Esophagus muscularis mucosa (tissue), 4 donors: ENCODE data around the gene SNAPC4. TPM values are rescaled to one million over a fixed set of nuclear protein-coding genes. Genes with fewer than 3 reads are reported as not detected.
"Not testable (repeated sequence)": the region's sequence is repeated elsewhere in the genome, so short reads cannot be mapped to it uniquely, and the experiment has no call there.

Source experiments
- DNase-seq: peaks from one replicate; pipeline ENCODE4 v3.0.0-alpha.2; 2017; ENCODE audit errors: extremely low spot score
- H3K27ac ChIP-seq, 4 donors: fragments of 200-600 bp; sonication (generic); replicated peaks in 1 of 4; 1 replicate in 3 of 4; 2 replicates in 1 of 4; pipeline ENCODE4 v1.5.1; 2016 to 2019; ENCODE audit warnings: mild to moderate bottlenecking in 1 of 4
- H3K27me3 ChIP-seq, 4 donors: fragments of 200-600 bp; sonication (generic); one replicate each; pipeline versions ENCODE4 v1.5.1 to v1.6.0; 2016 to 2019
- H3K36me3 ChIP-seq, 4 donors: fragments of 200-600 bp; sonication (generic); one replicate each; pipeline ENCODE4 v1.5.1; 2016 to 2019
- H3K4me1 ChIP-seq, 4 donors: fragments of 200-600 bp; sonication (generic); one replicate each; pipeline ENCODE4 v1.5.1; 2016 to 2019
- H3K4me3 ChIP-seq, 4 donors: fragments of 200-600 bp; sonication (generic); 1 replicate in 2 of 4; 2 replicates in 2 of 4; pipeline ENCODE4 v1.5.1; 2016 to 2019; ENCODE audit warnings: mild to moderate bottlenecking in 4 of 4, moderate library complexity in 1 of 4
- H3K9me3 ChIP-seq, 4 donors: fragments of 200-600 bp; sonication (generic); 1 replicate in 3 of 4; 2 replicates in 1 of 4; pipeline ENCODE4 v1.5.1; 2016 to 2019
- EP300 ChIP-seq: sonication (generic); formaldehyde crosslinking; IDR thresholded peaks from one replicate; pipeline ENCODE4 v1.6.1; 2017; ENCODE audit warnings: antibody characterized with exemption
- POLR2A ChIP-seq: fragments of 450-650 bp; IDR thresholded peaks from one replicate; pipeline ENCODE4 v1.6.1; 2017; ENCODE audit warnings: antibody characterized with exemption, moderate library complexity, mild to moderate bottlenecking, low read depth
- POLR2AphosphoS5 ChIP-seq, 2 donors: sonication (generic); formaldehyde crosslinking; IDR thresholded peaks; one replicate each; pipeline ENCODE4 v1.6.1; 2017; ENCODE audit warnings: antibody characterized with exemption in 2 of 2
- WGBS: methylation state at CpG from one replicate; pipeline ENCODE4 v1.1.5; 2018; 5-methylcytosine and 5-hydroxymethylcytosine counted together
- intact Hi-C: fragments of 100-400 bp; cut with DNase I; formaldehyde crosslinking; loops from one replicate; pipeline ENCODE4 v1.15.1; 2023
- total RNA-seq, 4 donors: library from RNA; depleted of rRNA; stranded (reverse); fragments of >200 nt; gene quantifications; one replicate each; pipeline versions ENCODE4 v1.1.0 to v1.2.1, GENCODE V29; 2016
- TF ChIP-seq, protein P1 (sequence below), 3 experiments: fragments of 200-600 bp in 2 of 3; fragments of 450-650 bp in 1 of 3; sonication (generic) in 2 of 3; IDR thresholded peaks; one replicate each; pipeline ENCODE4 v1.5.1; 2017 to 2019; ENCODE audit warnings: antibody characterized with exemption in 3 of 3, mild to moderate bottlenecking in 2 of 3, moderate library complexity in 1 of 3

Gene SNAPC4
- total RNA-seq, 4 donors from 2014 or later, result 3.3 to 8.4 (median 4.9) TPM

DNA sequence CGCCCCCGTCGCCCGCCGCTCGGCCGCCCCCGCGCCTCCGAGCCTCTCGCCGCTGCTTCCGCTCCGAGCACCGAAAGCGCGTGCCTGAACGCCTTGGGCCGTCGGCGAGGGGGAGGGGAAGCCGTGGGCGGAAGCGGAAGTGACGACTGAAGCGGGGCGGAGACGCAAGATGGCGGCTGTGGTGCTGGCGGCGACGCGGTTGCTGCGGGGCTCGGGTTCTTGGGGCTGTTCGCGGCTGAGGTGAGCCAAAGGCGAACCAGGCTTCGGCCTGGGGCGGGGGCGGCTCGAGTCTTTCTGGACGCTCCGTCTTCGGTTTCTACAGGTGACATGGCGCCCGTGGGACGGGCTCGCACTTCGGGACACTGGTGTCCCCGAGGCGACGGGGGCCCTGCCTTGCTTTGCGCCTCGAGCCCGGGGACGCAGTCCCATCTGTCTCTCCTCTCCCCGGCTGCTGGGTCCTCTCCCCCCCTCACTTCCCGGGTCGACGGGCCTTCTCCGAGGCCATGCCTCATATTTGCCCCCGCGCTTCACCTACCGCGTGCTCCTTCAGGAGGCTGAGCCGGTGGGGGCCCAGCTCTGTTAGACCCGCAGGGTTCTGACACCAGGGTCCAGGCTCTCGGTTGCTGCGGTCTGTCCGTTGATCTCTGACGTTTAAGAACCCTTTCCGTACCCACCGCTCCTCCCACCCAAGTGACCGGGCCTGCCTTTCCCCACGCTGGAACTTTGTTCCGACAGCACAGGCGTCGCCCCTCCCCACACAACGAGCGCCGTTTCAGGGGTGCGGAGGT lies 10.7 kb upstream of the SNAPC4 start, which contains the start of the genes ENTR1 and PMPCA:
TSS of gene ENTR1 (minus strand) at position 115 of the 788 bp plus-strand sequence. CDS start 217 bp downstream, outside the sequence.
TSS of gene PMPCA (plus strand) at position 159 of the 788 bp plus-strand sequence. CDS start at position 170, 11 bp downstream.
- peak; percentile 87 for TF ChIP-seq POLR2A
- TF ChIP-seq, protein P1, sequence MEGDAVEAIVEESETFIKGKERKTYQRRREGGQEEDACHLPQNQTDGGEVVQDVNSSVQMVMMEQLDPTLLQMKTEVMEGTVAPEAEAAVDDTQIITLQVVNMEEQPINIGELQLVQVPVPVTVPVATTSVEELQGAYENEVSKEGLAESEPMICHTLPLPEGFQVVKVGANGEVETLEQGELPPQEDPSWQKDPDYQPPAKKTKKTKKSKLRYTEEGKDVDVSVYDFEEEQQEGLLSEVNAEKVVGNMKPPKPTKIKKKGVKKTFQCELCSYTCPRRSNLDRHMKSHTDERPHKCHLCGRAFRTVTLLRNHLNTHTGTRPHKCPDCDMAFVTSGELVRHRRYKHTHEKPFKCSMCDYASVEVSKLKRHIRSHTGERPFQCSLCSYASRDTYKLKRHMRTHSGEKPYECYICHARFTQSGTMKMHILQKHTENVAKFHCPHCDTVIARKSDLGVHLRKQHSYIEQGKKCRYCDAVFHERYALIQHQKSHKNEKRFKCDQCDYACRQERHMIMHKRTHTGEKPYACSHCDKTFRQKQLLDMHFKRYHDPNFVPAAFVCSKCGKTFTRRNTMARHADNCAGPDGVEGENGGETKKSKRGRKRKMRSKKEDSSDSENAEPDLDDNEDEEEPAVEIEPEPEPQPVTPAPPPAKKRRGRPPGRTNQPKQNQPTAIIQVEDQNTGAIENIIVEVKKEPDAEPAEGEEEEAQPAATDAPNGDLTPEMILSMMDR (IDR thresholded peaks at IDR 0.05), result peak in 1 of 3 experiments; percentile 15
- TF ChIP-seq POLR2AphosphoS5 (IDR thresholded peaks at IDR 0.05), result peak; percentile 98 to 99
- TF ChIP-seq EP300, result no peak
- Histone ChIP-seq H3K27ac (peak within 1 kb of the TSS; percentile 84 to 91 (median 88)), H3K4me1 (peaks cover 22 to 40% (median 32%) of the 10 kb centered on the region in 4 donors), H3K27me3 (no peaks in the 10 kb centered on the region), H3K36me3 (peaks cover 26 to 63% (median 55%) of the 10 kb centered on the region in 4 donors), H3K9me3 (no peaks in the 10 kb centered on the region), H3K4me3 (peak within 1 kb of the TSS; percentile 87 to 99 (median 94))
- peak; percentile 97 for DNase-seq
- intact Hi-C loops, result no loop called here
- 1% methylated on average over 35 of the region's 83 CpGs for WGBS

DNA sequence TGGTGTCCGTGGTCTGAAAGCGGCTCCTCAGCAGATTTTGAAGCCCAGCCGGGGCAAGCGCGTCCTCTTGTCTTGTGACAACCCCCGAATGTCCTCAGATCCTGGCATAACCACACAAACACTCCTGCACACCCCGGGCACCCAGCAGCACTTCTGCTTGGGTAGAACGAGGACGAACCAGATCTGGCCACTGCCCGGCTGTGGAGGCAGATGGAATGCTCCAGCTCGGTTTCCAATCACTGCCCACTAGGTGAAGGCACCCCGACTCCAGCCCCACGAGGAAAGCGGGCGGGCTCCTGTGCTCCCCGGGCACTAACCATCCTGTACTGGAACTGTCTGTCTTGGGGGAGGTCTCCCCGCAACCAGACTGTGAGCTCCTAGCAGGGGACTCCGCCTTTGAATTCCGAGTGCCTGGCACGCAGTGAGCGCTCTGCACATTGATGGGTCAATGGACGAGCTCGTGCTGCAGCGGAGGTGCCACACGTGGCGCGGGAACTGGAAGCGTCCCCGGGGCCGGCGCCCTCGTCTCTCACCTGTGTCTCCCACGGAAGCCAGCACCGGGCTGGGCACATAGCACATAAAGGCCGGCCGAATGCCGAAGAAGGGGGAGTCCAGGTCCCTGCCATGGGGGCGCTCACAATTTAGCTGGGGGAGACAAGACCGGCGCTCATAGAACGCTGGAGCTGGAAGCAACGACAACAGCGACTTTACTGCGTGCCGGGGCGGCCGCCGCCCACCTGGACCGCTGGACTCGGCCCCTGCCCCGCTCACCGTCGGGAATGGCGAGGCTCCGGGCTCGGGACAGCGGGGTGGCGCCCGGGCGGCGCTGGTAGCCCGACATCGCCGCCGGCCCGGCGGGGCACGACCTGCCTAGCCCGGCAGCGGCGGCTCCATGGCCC lies 9.8 kb upstream of the SNAPC4 start:
- DNase-seq, result no peak
- peaks cover 26 to 63% (median 55%) of the 10 kb centered on the region in 4 donors for H3K36me3 ChIP-seq
- H3K4me3 ChIP-seq, result peak overlapping the region; percentile 87 to 99 (median 94)
- peak overlapping the region; percentile 76 to 89 (median 86) for H3K27ac ChIP-seq
- 19% methylated on average over 23 of the region's 71 CpGs for WGBS
- H3K27me3 ChIP-seq, result no peaks in the 10 kb centered on the region
- peaks cover 22 to 40% (median 32%) of the 10 kb centered on the region in 4 donors for H3K4me1 ChIP-seq
- intact Hi-C loops, result no loop called here
- TF ChIP-seq EP300, result no peak
- TF ChIP-seq, protein P1 (IDR thresholded peaks at IDR 0.05), result no peak
- no peak for TF ChIP-seq POLR2A
- TF ChIP-seq POLR2AphosphoS5 (IDR thresholded peaks at IDR 0.05), result no peak
- no peaks in the 10 kb centered on the region for H3K9me3 ChIP-seq

DNA sequence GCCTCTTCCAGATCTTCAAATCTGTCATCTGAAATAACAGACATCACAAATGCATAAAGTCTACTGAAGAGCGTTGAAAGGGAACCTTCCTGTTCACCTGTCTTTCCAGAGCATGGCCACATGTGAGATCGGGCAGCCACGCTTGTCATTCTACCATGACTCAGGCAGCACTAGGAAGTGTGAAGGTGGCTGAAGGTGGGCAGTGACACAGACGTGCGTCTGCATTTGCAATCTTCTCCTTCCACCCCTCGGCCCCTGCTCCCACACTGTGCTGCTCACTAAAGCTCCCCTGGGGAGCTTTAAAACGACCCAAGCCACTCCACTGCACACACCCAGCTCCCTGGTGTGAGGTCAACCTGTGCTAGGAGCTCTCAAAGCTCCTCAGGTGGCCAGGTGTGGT lies 7.9 kb upstream of the SNAPC4 start:
- Histone ChIP-seq H3K9me3 (no peaks in the 10 kb centered on the region), H3K4me3 (no peak overlapping the region), H3K27me3 (no peaks in the 10 kb centered on the region), H3K36me3 (peaks cover 16 to 59% (median 51%) of the 10 kb centered on the region in 4 donors), H3K27ac (no peak overlapping the region), H3K4me1 (peaks cover 22 to 35% (median 31%) of the 10 kb centered on the region in 4 donors)
- intact Hi-C loops, result no loop called here
- TF ChIP-seq, protein P1 (IDR thresholded peaks at IDR 0.05), result no peak
- TF ChIP-seq POLR2AphosphoS5 (IDR thresholded peaks at IDR 0.05) (no peak), POLR2A (no peak), EP300 (no peak)
- WGBS, result 87% methylated on average over 7 of the region's 7 CpGs
- DNase-seq, result no peak

DNA sequence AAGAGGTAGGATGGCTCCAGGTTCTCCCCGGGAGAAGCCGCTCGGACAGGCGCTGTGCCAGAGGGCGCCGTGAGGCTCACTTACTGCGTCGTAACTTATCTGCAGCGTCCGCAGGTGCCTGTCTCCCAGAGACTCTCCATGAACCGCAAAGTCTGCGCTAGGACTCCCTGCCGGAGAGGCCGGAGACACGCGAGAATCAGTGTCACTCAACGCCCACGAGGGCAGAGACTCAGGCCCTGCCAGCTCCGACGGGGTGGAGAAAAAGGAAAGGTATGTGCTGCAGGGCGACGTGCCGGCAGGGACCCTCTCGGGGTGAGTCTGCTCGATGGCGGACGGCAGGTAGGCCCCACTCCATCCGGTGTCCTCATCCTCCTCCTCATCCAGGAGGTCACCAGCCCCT lies 7.1 kb upstream of the SNAPC4 start:
- H3K27ac ChIP-seq, DNase-seq, H3K27me3 ChIP-seq, H3K9me3 ChIP-seq, H3K4me3 ChIP-seq, intact Hi-C loops: not testable (repeated sequence)
- 93% methylated on average over 22 of the region's 28 CpGs for WGBS
- peaks cover 22 to 31% (median 29%) of the 10 kb centered on the region in 4 donors for H3K4me1 ChIP-seq
- H3K36me3 ChIP-seq, result peaks cover 16 to 58% (median 53%) of the 10 kb centered on the region in 4 donors

DNA sequence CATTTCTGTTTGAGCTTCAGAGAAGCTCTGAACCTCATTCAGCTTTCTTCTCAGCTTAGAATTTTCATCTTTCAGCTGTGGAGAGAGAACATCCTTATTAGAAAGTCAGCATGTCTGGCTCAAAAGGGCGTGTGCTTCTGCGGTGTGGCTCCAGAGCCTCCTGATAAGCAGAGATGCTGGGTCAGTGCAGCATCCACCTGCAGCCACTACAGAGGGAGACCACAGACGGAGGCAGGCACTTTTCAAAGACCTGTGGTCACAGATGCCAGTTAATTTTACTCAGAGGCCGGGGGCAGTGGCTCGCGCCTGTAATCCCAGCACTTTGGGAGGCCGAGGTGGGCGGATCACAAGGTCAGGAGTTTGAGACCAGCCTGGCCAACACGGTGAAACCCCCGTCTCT lies 5.9 kb upstream of the SNAPC4 start:
- H3K4me3 ChIP-seq, DNase-seq, H3K27me3 ChIP-seq, H3K27ac ChIP-seq, intact Hi-C loops, H3K9me3 ChIP-seq: not testable (repeated sequence)
- Histone ChIP-seq H3K4me1 (peaks cover 10 to 19% (median 17%) of the 10 kb centered on the region in 4 donors), H3K36me3 (peaks cover 16 to 61% (median 55%) of the 10 kb centered on the region in 4 donors)
- 89% methylated on average over 10 of the region's 10 CpGs for WGBS
